Measurements from ENCODE around the gene ADGRB2.

DNA sequence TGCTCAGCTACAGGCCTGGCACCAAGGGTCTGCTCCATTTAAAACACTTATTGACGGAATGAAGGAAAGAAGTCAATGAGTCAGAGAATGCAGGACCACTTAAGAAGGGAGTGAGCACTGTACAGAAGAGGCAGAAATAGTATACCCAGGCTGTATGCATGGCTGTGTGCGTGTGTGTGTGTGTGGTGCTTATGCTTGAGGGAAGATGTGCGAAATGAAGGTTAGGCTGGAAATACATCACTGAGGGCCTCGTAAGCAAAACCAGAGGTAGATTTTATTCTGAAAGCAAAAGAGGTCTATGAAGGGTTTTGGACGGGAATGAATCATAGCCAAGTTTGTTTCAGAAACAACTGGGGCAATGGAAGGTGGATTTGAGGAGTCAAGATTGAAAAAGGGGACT lies 9.7 kb upstream of the ADGRB2 start:
- TF ChIP-seq, protein P1, sequence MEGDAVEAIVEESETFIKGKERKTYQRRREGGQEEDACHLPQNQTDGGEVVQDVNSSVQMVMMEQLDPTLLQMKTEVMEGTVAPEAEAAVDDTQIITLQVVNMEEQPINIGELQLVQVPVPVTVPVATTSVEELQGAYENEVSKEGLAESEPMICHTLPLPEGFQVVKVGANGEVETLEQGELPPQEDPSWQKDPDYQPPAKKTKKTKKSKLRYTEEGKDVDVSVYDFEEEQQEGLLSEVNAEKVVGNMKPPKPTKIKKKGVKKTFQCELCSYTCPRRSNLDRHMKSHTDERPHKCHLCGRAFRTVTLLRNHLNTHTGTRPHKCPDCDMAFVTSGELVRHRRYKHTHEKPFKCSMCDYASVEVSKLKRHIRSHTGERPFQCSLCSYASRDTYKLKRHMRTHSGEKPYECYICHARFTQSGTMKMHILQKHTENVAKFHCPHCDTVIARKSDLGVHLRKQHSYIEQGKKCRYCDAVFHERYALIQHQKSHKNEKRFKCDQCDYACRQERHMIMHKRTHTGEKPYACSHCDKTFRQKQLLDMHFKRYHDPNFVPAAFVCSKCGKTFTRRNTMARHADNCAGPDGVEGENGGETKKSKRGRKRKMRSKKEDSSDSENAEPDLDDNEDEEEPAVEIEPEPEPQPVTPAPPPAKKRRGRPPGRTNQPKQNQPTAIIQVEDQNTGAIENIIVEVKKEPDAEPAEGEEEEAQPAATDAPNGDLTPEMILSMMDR (conservative IDR thresholded peaks at IDR 0.05), result no peak
- no peak for TF ChIP-seq EZH2 (IDR thresholded peaks at IDR 0.05; ENCODE audit: low read depth)
